GM18867 (cell line): ENCODE measurements around the gene CLCN7.

ENCODE experiments used
- ATAC-seq: cut with Tn5 transposase; IDR thresholded peaks from one replicate; pipeline ENCODE4 v1.9.1; 2021; ENCODE audit warnings: mild to moderate bottlenecking, moderate library complexity; ENCODE audit not compliant: unreplicated experiment

CLCN7 gene

DNA sequence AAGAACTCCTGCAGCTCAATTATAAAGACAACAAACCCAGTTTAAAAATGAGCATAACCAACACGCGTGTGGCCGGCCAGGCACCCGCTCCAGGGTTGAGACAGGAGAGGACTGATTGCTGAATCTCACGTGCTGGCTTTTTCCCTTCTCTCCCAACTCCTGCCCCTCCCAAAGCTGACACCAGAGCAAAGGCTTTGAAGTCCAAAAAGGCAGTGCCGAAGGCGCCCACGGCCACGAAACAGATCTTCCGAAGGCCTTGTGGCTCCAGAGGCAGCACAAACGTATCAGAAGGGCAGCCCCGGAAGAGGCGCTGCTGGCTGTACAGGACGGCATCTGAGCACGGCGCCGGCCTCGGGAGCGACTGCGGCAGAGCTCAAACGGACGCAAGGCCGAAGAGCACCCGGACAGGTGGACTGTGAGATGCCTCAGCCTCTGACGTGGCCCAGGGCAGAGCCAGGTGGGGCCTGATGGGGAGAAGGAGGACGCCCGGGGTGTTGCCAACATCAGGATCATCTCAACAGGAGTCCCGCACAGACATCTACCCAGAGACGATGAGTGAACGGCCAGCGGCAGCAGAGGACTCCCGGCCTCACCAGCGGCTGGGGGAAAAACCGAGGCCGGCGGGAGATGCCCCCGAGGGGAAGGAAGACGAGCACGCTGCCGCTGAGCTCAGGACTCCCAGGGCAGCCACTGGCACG is 10.5 kb downstream of the CLCN7 start:
- no peak for ATAC-seq

DNA sequence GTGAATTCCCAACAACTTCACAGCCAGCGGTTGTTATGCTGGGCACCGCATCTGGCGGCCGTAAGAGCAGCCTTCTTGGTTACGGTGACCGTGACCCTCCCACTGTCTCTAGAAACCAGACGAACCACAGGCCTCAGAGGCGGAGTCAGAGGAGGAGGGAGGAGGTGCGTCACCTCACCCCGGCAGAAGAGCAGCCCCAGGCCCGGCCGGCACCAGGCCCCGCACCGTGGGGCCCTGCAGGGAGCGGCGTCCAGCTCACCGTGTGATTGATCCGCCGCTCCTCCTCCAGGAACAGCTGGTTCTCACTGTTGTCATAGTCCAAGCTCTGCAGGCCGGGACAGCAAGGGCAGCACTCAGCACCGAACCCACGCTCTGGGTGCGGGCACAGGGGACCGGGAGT is 13.7 kb downstream of the CLCN7 start:
- no peak for ATAC-seq

DNA sequence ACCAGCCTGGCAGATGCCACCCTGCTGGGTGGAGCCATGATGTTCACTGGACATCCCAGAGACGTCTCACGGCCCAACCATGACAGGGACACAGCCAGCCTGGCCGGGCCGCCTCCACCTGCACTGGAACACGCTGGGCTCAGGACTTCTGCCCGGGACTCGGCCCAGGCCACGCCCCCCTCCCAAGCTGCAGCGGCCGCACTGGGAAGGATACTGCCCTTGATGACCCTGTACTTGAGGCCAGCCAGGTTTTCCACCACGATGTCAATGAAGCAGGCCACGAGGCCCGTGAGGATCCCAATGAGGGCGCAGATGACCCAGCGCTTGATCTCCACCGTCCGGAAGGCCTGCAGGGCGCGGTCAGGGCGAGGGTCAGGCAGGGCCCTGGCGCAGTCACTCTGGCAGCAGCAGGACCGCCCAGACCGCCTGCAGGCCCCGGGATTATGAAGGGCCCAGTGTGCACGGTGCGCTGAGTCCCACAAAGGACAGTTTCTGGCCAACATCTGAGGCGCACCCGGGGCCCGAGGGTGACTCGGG is 14.2 kb downstream of the CLCN7 start:
- ATAC-seq, result no peak

DNA sequence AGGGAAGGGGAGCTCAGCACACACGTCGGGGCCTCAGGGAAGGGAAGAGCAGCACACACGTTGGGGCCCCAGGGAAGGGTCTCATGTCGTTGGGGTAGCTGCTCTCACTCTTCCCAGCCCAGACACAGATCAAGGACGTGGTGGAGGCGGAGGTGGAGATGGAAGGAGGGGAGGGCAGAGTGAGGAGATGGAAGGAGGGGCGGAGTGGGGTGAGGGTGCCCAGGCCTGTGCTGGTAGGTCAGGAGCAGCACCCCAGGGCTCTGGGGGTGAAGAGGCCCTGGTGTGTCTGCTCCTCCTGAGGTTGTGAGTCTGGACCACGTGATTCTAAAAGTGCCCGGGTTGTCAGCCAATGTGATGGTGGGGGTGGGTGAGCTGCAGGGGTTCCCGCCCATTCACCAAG is 14.9 kb downstream of the CLCN7 start:
- ATAC-seq, result no peak

DNA sequence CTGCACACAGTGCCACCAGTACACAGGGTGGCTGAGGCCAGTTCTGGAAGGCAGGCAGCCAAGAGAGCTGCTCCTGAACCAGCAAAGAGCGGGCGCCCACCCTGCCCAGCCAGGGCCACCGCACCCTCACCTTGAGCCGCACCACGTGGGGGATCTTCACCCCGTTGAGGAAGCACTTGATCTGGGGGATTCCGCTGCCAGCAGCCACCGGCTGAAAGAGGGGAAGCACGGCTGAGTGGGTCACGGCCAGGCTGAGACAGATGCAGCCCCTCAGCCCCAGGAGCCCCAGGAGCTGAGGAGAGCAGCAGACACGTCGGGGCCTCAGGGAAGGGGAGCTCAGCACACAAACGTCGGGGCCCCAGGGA is 15.9 kb downstream of the CLCN7 start:
- ATAC-seq, result no peak

DNA sequence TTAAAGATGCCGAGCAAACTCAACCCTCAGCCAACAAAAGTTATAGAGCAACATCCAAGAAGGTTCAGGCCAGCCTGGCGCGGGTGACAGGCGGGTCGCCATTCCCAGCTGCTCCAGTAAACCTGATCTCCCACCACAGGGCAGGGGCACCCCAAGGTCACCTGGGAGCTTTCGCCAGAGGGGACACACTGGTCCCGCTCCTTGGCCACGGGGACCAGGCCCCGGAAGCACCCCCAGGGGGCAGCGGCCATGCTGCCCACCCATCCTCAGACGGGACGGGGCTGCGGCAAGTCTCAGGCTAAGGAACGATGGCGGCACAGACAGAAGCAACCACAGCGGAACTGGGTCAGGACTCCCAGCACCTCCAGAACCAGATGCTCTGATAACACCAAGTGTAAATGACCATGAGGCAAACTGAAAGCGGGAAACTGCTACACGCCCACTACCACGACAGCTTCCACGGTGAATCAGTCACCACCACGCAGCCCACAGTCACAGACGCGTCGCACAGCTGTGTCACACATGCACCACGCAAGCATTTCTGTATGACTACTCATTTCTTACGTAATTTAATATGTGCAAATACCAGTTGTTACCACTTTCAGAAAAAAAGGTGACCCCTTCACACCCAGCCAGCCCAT is 16.4 kb downstream of the CLCN7 start:
- no peak for ATAC-seq

DNA sequence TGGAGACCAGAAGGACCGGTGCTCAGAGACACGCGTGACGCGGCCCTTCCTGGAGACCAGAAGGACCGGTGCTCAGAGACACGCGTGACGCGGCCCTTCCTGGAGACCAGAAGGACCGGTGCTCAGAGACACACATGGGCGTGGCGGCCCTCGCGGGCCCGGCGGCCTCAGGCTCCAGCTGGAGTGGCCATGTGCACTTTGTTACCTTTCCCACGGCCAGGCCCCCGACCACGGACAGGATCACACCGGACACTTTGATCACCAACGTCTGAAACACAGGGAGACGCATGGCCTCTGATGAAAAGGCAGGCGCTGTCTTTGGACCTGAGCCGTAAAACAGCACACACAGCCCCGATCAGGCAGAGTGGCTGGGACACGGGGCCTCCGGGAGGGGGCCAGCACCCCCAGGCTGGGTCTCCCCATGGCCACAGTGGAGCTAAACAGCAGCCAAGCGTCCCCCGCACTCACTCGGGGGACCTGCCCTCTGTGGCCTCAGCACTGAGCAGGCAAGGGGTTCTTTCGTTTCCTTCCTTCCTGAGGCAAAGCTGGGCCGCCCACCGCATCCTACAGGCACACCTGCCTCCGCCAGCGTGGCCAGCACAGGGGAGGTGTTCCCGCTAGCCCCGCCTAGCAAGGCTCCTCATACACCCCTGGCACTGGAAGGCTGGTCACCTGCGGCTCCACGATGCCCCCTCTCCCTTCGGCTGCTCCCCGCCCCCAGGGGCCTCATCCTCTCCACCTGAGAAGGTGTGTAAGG is 17.2 kb downstream of the CLCN7 start:
- no peak for ATAC-seq

DNA sequence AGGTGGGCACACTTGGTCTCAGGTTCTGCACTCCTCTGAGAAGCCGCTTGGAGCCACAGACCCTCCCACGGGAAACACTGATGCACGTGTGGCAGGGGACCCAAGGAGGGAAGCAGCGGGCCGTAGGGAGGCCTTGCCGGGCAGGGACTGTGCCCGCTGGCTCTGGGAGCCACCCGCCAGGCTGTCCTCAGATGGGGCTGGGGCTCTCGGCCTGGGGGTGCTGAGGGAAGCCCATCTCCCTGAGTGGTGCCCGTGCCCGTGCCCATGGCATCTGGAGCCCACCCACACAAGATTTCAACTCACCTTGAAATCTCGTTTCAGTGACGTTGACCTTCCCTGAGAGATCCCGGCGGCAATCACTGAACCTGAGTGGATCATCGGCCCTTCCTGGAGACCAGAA is 17.9 kb downstream of the CLCN7 start:
- ATAC-seq, result no peak

DNA sequence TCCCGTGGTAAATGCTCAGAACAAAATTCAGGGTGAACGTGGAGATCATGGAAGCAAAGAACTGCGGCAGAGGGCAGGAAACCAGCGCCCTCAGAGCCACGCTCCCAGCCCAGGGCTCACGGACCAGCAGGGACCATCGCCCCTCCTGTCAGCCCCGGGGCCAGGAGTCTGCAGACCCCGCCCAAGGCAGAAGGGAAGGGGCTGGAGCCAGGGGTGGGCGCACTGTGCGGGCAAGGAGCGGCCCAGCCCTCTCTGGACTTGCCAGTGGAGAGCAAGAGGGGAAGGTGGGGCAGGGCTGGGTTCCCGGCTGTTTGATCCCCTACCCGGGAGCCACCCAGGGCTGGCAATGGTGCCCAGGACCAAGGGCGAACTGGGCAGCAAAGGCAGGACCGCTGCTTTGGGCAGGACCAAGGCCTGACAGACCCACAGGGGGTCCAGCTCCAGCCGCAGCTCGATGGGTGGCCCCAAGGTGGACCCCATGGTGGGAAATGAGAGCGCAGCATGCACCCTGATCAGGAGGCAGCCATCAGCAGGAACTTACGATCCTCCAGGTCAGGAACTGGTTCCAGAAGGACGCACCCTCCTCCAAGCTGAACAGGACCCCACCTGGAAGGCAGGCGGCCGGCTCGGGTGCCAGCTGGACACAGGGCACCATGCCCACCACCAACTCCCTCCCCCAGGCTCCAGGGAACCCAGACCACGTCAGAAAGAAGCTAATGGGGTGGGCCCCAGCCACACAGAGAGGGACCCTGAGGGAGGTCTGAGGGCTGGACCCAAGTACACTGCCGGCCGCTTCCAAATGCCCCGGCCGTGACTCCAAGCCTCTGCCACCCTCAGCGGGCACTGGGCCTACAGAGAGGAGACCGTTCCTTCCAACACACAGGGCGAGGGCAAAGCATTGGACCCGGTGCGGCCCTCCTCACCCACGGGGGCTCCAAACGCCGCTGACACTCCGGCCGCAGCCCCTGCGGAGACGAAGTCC is 19.3 kb downstream of the CLCN7 start:
- ATAC-seq, result no peak

DNA sequence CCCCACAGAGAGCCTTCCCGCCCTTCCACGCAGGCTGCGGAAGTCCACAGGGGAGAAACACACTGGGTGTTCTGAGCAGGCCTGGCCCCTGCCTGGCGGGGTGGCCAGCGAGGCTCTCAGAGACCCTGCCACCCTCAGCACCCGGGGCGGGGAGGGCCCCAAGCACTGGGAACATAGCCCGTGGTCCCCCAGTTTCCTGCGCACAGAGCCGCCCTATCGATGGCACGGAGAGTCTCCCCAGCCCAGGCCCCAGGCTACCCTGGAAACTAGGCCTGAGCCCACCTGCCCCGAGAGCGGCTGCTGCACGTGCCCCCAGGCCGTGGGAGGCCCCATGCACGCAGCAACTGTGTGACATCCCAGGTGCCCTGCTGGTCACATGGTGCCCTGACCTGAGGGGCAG is 20.3 kb downstream of the CLCN7 start:
- no peak for ATAC-seq

DNA sequence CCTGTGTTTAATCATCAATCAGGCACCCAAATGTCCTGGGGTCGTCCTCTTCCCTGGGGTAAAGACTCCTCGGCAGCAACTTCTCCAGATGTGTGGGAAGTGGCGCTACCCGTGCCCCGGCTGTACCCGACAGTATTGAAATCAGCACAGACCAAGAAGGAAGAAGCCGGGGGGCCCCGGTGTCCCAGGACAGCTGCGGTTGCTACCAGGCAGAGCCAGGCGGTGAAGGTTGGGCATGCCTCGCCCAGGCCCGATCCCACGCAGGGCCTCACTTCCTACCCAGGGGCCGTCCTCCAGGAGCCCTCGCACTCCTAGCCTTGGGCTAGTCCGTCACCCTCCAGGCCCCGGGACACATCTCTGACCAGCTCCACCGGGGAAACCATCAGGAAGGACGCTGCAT is 21.5 kb downstream of the CLCN7 start:
- no peak for ATAC-seq

DNA sequence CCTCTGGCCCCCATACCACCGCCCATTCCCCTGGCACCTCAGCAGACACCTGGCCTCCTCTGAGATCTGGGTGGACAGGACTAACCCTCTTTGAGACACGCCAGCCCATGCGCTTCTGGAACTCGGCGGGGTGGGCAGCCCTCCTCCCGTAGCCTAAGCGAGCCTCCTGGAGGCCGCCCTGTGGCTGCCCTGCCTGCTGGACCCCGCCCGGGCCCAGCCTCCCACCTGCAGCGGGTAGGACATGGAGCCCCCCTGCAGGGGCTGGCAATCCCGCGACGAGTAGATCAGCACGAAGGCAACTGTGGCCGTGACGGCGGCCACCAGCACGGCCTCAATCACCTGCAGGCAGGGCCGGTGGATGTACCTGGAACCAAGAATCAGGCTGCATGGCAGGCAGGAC is 22.3 kb downstream of the CLCN7 start:
- ATAC-seq, result no peak

DNA sequence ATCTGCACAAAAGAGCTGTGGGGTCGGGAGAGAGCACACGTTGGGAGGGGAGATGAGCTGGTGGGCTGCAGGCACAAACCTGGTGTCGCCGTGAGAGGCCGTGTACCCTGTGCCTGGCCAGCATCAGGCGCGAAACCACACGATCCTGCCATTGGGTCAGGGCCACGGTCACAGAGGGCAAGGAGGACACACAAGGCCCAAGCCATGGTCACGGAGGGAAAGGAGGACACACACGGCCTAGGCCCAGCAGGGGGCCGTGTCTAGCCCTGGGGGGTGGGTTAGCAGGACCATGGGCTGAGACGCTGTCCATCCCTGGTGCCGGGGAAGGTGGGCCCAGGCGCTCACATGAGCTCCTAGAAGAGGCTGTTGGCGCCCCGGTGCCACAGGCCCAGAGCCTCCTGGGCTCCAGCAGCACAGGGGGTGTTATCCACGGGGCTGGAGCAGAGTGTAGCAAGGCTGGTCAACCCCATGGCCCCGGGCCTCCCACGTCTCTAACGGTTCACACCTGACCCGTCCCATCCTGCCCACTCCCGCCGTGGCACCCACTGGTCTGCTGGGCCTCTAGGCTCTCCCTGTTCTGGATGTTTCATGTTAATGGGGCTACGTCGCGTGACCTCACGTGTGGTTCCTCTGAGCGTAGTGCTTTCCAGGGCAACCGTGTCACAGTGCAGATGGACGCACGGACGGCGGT is 23.0 kb downstream of the CLCN7 start:
- ATAC-seq, result no peak

DNA sequence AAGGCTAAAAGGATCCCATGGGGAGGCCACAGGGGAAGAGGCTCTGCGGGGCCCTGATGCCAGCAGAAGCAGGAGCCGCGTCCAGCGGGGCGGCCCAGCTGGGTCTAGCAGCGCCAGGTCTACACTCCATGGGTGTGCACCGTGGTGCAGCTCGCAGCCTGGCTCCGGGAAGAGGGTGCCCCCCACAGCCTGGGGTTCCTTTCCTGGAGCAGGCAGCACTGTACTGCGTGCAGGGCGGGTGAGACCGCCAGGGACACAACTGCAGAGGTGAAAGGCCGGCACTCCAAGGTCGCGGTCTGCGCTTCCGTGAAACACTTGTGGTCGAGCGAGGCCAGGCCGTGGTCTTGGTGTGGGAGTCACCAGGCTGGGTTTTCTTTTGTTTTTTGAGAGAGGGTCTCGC is 24.0 kb downstream of the CLCN7 start:
- ATAC-seq, result no peak

DNA sequence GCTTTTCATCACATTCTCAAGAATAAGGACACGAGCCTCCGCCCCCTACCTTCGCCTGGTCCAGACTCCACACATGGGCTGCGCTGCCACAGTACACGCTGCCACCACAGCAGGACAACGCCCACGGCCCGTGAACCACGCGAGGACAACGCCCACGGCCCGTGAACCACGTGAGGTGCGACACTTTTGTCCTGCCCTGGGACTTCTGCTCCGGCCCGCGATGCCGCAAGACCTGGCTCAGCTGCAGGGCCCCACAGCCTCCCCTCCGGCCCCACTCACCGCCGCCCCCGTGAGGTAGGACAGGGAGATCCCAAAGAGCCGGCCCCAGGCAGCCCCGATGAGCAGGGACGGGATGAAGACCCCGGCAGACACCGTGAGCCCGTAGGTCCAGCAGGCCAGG is 24.6 kb downstream of the CLCN7 start:
- ATAC-seq, result no peak

DNA sequence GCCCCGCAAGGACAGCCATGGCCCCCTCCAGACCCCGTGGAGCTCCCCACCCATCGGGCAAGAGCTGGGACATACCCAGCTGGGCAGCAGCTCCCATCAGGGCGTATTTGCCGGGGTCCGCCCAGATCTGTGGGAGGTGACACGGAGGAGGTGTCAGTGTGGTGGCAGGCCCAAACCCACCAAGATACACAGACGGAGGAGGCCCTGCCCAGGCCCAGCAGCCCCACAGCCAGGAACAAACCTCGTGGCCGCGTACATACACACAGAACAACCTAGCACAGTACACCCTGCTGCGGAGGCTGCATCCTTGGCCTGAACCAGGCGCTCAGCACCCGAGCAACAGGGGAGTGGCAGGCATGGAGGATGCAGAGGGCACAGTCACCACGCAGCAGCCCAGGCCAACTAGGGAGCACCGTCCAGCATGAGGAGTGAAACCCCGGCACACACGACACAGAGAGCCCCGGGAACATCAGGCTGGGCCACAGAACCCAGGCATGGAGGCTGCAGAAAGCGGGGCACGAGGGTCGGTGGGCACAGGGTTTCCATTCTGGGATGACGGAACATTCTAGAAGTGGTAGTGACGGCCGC is 25.5 kb downstream of the CLCN7 start:
- ATAC-seq, result no peak

DNA sequence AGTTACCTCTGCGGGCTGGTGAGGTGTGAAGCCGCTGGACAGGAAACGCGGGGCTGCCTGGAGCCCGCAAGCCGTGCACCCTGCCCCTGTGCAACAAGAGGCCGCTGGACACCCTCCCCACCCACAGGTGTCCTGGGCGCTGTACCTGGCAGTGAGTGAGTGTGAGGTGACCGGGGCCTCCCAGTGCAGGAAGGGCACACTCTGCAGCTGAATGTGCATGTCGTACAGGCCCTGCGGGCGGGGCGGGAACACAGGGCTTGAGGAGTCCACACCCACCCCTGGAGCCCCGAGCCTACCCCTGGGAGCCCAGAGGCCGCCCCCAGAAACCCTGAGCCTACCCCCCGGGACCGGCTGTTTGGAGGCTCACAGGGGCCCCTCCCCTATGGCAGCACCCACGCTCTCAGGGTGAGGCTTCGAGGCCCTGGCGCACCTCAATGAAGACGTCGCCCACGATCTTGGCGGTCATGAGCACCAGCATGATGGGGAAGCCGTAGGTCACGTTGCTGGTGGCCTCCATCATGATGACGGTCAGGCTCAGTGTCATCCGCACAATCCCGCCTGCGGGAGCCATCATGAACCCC is 26.2 kb downstream of the CLCN7 start:
- no peak for ATAC-seq

DNA sequence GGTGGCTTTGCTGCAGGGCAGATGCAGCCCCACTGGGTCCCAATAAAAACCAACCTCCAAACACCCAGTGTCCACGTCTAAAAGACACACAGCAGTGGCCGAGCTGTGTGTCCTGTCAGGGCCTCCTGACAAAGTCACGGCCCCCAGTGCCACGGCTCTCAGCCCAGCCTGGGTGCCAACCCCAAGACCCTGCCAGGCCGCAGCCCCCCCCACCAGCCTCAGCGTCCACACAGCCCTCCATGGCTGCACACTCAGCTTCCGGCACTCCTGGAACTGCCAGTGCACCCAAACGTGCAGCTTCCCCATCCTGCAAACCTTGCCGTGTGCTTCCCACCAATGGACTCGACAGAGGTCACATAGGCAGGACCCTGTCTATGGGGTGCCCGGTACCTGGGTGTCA is 26.9 kb downstream of the CLCN7 start:
- ATAC-seq, result no peak

DNA sequence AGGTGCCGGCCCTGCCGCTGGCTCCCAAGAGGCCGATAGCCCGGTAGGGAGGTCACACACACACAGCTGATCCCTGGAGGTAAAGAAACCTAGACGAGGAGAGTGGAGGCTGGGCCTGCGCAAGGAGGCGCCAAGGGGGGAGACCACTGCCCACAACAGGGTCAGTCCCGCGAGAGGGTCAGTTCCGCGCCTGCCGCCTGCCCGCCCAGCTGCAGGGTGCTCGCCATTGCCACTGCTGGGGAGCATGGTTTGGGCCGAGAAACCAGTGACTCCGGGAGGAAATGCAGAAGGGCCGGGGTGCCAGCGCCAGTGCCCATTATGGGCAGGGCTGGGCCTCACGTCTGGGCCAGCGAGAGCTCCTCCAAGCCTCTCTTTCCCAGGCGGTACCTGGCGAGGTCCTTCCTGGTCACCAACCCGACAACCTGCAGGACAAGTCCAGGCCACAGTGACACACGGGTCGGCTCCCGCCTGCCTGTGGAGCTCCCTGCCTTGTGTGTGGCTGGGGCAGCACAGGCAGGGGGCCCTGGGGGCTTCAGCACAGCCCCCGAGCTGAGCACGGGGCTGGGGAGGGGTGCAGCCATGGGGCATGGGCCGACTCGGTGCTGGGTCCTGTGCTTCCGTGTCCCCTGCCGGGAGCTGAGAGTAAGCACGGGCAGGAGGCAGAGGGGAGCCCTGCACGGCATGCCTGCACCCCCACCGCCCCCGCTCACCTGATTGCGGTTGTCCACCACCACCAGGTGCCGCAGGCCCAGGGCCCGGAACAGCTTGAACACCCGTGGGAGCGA is 28.3 kb downstream of the CLCN7 start:
- no peak for ATAC-seq
